ENCODE data around the gene PIEZO1.
A peak's percentile ranks its signal among the peaks of the same experiment; 100 is the strongest.
"Not testable (repeated sequence)": the region's sequence is repeated elsewhere in the genome, so short reads cannot be mapped to it uniquely, and the experiment has no call there.

PIEZO1 gene

GRCh38 chr16:88790312-88791211 lies 5.5 kb upstream of the PIEZO1 start:
- no peak for DNase-seq (ENCODE audit: extremely low spot score)
- POLR2A ChIA-PET: no interaction called here
- CTCF ChIA-PET: no interaction called here
- TF ChIP-seq CTCF (IDR thresholded peaks at IDR 0.05; ENCODE audit: control extremely low read depth, extremely low read depth, low read depth, missing control alignments): no peak

GRCh38 chr16:88789594-88789993 lies 4.6 kb upstream of the PIEZO1 start:
- ChIA-PET POLR2A (no interaction called here), CTCF (interaction anchor here (1.9 kb wide), 1 partner anchor 52 kb away, joined by 5 read pairs; no protein-coding TSS in a partner anchor)
- no peak for DNase-seq (ENCODE audit: extremely low spot score)
- TF ChIP-seq CTCF (IDR thresholded peaks at IDR 0.05; ENCODE audit: control extremely low read depth, extremely low read depth, low read depth, missing control alignments): no peak

GRCh38 chr16:88788749-88789148 lies 3.7 kb upstream of the PIEZO1 start:
- DNase-seq (ENCODE audit: extremely low spot score): not testable (repeated sequence)

GRCh38 chr16:88787579-88788314 lies 2.7 kb upstream of the PIEZO1 start:
- POLR2A ChIA-PET: no interaction called here

More at GRCh38 chr16:88788749-88789148, 3.7 kb upstream of the PIEZO1 start:
- CTCF ChIA-PET: interaction anchor here (1.0 to 1.9 kb wide), 2 partner anchors 51 to 69 kb away, joined by 3 to 5 read pairs; no protein-coding TSS in a partner anchor
- POLR2A ChIA-PET: not testable (repeated sequence)

GRCh38 chr16:88784856-88785105 lies 239 bp downstream of the PIEZO1 start:
- TF ChIP-seq CTCF (IDR thresholded peaks at IDR 0.05; ENCODE audit: control extremely low read depth, extremely low read depth, low read depth, missing control alignments): no peak
- CTCF ChIA-PET: interaction anchor here (0.9 to 7.8 kb wide), 5 partner anchors 15 to 48 kb away, joined by 3 to 80 read pairs (median 15); no protein-coding TSS in a partner anchor
- DNase-seq (ENCODE audit: extremely low spot score): no peak
- POLR2A ChIA-PET: interaction anchor here (1.0 kb wide), 2 partner anchors 11 to 65 kb away, joined by 3 to 5 read pairs; no protein-coding TSS in a partner anchor

More at GRCh38 chr16:88787579-88788314, 2.7 kb upstream of the PIEZO1 start:
- CTCF ChIA-PET: interaction anchor here (1.0 to 1.9 kb wide), 5 partner anchors 11 to 70 kb away, joined by 3 to 7 read pairs (median 5); no protein-coding TSS in a partner anchor
- no peak for DNase-seq (ENCODE audit: extremely low spot score)
- no peak for TF ChIP-seq CTCF (IDR thresholded peaks at IDR 0.05; ENCODE audit: control extremely low read depth, extremely low read depth, low read depth, missing control alignments)

- POLR2A ChIA-PET: interaction anchor here (1.0 kb wide), 2 partner anchors 11 to 65 kb away, joined by 3 to 5 read pairs; no protein-coding TSS in a partner anchor
- peak; percentile 50 for TF ChIP-seq CTCF (IDR thresholded peaks at IDR 0.05; ENCODE audit: control extremely low read depth, extremely low read depth, low read depth, missing control alignments)
- CTCF ChIA-PET: interaction anchor here (0.9 to 7.8 kb wide), 10 partner anchors 12 to 48 kb away, joined by 3 to 80 read pairs (median 4); partner anchors contain the start of gene APRT
- DNase-seq (ENCODE audit: extremely low spot score): peak; percentile 62
Measured at GRCh38 chr16:88784074-88784855, 755 bp downstream of the PIEZO1 start.

Data from GM10248 (cell line).